ENCODE measurements around the gene KCTD11. TPM values are rescaled to one million over a fixed set of nuclear protein-coding genes. Genes with fewer than 3 reads are reported as not detected.
"Not testable (repeated sequence)": the region's sequence is repeated elsewhere in the genome, so short reads cannot be mapped to it uniquely, and the experiment has no call there.

The KCTD11 gene
- polyA plus RNA-seq, 1 experiment = 12.1 TPM

DNA sequence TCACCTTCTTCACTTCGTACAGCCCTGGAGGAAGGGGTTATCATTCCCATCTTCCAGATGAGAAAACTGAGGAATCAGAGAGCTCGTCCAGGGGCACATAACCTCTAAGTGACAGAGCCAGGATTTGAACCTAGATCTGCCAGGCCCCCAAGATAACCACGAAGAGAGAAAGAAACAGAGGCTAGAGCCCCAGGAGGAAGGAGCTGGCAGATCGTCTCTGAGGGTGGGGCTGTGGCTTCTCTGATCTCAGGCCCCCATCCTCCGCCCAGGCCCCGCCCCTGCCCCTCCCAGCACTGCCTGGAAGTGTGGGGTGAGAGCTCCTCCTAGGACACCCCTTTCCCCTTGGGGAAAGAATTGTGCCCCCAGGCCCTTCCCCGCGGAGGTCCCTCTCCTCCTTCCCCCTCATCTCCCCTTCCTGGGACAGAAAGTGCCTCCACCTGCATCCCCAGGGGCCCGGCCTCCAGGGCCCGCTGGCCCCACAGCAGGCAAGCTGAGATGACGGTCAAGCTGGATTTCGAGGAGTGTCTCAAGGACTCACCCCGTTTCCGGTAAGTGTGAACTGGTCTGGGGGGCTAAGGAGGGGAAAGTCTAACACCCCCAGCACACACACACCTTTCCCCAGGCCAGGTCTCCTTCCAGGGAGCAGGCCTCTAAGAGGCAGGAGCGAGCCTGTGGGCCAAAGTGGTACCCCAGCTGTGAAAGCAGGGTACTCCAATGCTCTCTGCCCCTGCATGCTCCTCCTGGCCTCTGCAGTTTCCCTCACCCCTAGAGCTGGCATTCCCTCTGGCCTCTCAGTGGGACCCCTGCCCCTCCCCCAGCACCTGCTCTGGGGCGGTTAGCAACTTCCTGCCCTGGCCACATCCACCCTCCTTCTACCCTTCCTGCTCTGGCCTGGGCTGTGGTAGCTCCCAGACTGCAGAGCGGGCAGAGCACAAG, 15.5 kb upstream of the KCTD11 start, which contains the start of gene ACAP1:
ACAP1 (plus strand) TSS at position 290 of the 936 bp plus-strand sequence; CDS start at position 496, 206 bp downstream.
- no peak within 1 kb of the TSS for H3K27ac ChIP-seq (ENCODE audit: low read depth, low read length)
- H3K27me3 ChIP-seq (ENCODE audit: control insufficient read depth, insufficient read depth, low read length) = peaks cover 12% of the 10 kb centered on the region
- DNase-seq (ENCODE audit: low read depth, low spot score) = no peak
- CTCF ChIA-PET = interaction anchor here (0.7 to 2.3 kb wide), 3 partner anchors 9 to 19 kb away, joined by 4 to 12 read pairs (median 5); partner anchors contain the start of gene TMEM95
- no peaks in the 10 kb centered on the region for H3K9me3 ChIP-seq (ENCODE audit: control insufficient read depth, insufficient read depth, low read length)
- POLR2A ChIA-PET = no interaction called here
- TF ChIP-seq, protein P1, sequence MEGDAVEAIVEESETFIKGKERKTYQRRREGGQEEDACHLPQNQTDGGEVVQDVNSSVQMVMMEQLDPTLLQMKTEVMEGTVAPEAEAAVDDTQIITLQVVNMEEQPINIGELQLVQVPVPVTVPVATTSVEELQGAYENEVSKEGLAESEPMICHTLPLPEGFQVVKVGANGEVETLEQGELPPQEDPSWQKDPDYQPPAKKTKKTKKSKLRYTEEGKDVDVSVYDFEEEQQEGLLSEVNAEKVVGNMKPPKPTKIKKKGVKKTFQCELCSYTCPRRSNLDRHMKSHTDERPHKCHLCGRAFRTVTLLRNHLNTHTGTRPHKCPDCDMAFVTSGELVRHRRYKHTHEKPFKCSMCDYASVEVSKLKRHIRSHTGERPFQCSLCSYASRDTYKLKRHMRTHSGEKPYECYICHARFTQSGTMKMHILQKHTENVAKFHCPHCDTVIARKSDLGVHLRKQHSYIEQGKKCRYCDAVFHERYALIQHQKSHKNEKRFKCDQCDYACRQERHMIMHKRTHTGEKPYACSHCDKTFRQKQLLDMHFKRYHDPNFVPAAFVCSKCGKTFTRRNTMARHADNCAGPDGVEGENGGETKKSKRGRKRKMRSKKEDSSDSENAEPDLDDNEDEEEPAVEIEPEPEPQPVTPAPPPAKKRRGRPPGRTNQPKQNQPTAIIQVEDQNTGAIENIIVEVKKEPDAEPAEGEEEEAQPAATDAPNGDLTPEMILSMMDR (IDR thresholded peaks at IDR 0.05; ENCODE audit: low read depth, low read length) = no peak
- H3K4me3 ChIP-seq (ENCODE audit: low read depth, low read length) = no peak within 1 kb of the TSS

DNA sequence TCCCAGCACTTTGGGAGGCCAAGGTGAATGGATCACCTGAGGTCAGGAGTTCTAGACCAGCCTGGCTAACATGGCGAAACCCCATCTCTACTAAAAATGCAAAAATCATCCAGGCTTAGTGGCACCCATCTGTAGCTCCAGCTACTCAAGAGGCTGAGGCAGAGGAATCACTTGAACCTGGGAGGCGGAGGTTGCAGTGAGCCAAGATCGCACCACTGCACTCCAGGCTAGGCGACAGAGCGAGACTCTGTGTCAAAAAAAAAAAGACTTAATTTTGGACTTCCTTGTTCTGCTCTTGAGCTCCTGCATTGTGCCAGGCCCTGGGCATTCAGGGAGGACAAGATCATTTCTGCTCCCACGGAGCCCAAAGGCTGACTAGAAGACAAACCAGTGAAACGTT, 14.4 kb upstream of the KCTD11 start:
- DNase-seq (ENCODE audit: low read depth, low spot score); H3K27ac ChIP-seq (ENCODE audit: low read depth, low read length); H3K27me3 ChIP-seq (ENCODE audit: control insufficient read depth, insufficient read depth, low read length); POLR2A ChIA-PET; H3K9me3 ChIP-seq (ENCODE audit: control insufficient read depth, insufficient read depth, low read length); H3K4me3 ChIP-seq (ENCODE audit: low read depth, low read length): not testable (repeated sequence)
- CTCF ChIA-PET = interaction anchor here (0.7 to 2.3 kb wide), 2 partner anchors 8 to 18 kb away, joined by 5 to 12 read pairs; partner anchors contain the start of gene TMEM95

DNA sequence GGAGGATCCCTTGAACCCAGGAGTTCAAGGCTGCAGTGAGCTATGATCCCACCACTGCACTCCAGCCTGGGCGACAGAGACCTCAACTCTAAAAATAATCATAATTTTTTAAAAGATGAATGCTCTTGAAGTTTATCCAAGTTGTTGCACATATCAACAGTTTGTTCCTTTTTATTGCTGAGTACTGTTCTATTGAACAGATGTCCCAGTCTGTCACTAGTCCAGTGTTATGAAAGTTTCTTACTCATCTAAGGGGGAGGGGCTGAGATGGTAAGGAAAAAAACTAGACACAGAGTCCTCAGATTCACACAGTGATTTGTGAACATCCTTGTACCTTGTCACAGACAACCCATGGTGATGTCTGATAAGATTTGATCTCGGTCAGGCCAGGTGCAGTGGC, 11.8 kb upstream of the KCTD11 start:
- Histone ChIP-seq H3K27ac (ENCODE audit: low read depth, low read length) (no peak overlapping the region), H3K9me3 (ENCODE audit: control insufficient read depth, insufficient read depth, low read length) (no peaks in the 10 kb centered on the region; the same call in 1 of the 2 replicates), H3K4me3 (ENCODE audit: low read depth, low read length) (no peak overlapping the region), H3K27me3 (ENCODE audit: control insufficient read depth, insufficient read depth, low read length) (peaks cover 12% of the 10 kb centered on the region)
- ChIA-PET POLR2A (no interaction called here), CTCF (interaction anchor here (0.6 to 0.9 kb wide), 2 partner anchors 8 to 294 kb away, joined by 3 to 11 read pairs; no protein-coding TSS in a partner anchor)
- TF ChIP-seq, protein P1 (IDR thresholded peaks at IDR 0.05; ENCODE audit: low read depth, low read length) = no peak
- DNase-seq (ENCODE audit: low read depth, low spot score) = no peak

- DNase-seq (ENCODE audit: low read depth, low spot score) = no peak
- CTCF ChIA-PET = interaction anchor here (1.1 kb wide), 1 partner anchor 17 kb away, joined by 3 read pairs; no protein-coding TSS in a partner anchor
- H3K4me3 ChIP-seq (ENCODE audit: low read depth, low read length) = no peak overlapping the region
- no peaks in the 10 kb centered on the region; the same call in 1 of the 2 replicates for H3K9me3 ChIP-seq (ENCODE audit: control insufficient read depth, insufficient read depth, low read length)
- POLR2A ChIA-PET = interaction anchor here (1.9 kb wide), 1 partner anchor 12 kb away, joined by 5 read pairs; the partner anchor contains the start of gene NEURL4
- TF ChIP-seq, protein P1 (IDR thresholded peaks at IDR 0.05; ENCODE audit: low read depth, low read length) = no peak
- no peak overlapping the region for H3K27ac ChIP-seq (ENCODE audit: low read depth, low read length)
- peaks cover 10% of the 10 kb centered on the region for H3K27me3 ChIP-seq (ENCODE audit: control insufficient read depth, insufficient read depth, low read length)
Measured at GRCh38 chr17:7341842-7342241, 10.1 kb upstream of the KCTD11 start.

DNA sequence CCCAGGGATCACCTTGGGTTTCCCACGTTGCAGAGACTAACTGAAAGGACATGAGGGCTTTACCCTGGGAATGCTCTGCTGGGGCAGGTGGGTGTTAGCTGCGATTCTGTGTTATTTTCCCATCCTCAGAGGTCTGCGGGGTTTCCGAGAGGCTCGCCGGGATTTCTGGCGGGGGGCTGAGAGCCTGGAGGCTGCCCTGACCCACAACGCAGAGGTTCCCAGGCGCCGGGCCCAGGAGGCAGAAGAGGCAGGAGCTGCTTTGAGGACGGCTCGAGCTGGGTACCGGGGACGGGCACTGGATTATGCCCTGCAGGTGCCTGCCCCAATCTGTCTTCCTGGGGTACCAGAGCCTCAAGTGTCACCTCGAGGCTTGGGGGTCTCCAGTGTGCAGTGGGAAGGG, 8.7 kb upstream of the KCTD11 start:
- Histone ChIP-seq H3K27ac (ENCODE audit: low read depth, low read length) (no peak overlapping the region), H3K9me3 (ENCODE audit: control insufficient read depth, insufficient read depth, low read length) (no peaks in the 10 kb centered on the region; the same call in 1 of the 2 replicates), H3K4me3 (ENCODE audit: low read depth, low read length) (no peak overlapping the region), H3K27me3 (ENCODE audit: control insufficient read depth, insufficient read depth, low read length) (peaks cover 7% of the 10 kb centered on the region)
- POLR2A ChIA-PET = interaction anchor here (1.9 kb wide), 1 partner anchor 14 kb away, joined by 5 read pairs; the partner anchor contains the start of gene NEURL4
- TF ChIP-seq, protein P1 (IDR thresholded peaks at IDR 0.05; ENCODE audit: low read depth, low read length) = no peak
- CTCF ChIA-PET = interaction anchor here (1.0 kb wide), 1 partner anchor 46 kb away, joined by 3 read pairs; no protein-coding TSS in a partner anchor
- DNase-seq (ENCODE audit: low read depth, low spot score) = no peak

Measured in AG04450 (cell line).